HEK293T (cell line): Measurements from ENCODE around the gene FAM8A1.

ENCODE experiments used
- FOXK2 ChIP-seq: fragments of 450-650 bp; IDR thresholded peaks from 2 replicates; pipeline ENCODE4 v1.6.1; 2016; ENCODE audit warnings: mild to moderate bottlenecking
- FOXM1 ChIP-seq: fragments of 450-650 bp; IDR thresholded peaks from 2 replicates; pipeline ENCODE4 v1.6.1; 2017; ENCODE audit warnings: mild to moderate bottlenecking, borderline replicate concordance
- LEF1 ChIP-seq: fragments of 450-650 bp; IDR thresholded peaks from 2 replicates; pipeline ENCODE4 v1.6.1; 2017; ENCODE audit warnings: mild to moderate bottlenecking, borderline replicate concordance

DNA sequence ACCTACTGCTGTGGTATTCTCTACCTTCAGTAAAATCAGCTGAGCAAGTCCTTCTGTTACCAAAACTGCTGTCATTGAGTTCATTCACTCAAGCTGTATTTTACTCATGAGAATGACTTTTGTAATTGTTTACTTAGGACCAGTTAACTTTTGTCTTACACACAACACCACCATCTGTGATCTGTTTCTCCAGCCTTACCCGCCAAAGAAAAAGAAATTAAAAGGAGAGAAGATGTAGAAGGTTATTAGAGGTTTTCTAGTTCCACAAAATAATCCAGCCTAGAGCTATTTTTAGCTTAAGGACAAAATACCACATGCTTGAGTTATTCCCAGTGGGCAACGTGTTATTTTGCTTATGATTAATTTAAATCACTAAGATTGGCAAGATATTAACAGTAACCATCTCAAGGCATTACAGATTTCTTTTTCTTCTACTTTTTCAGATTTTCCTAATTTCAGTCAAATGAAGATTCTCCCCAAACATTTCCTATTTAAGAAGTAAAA is 38.2 kb downstream of the FAM8A1 start:
- no peak for TF ChIP-seq LEF1
- no peak for TF ChIP-seq FOXK2
- no peak for TF ChIP-seq FOXM1
